Prostate gland (tissue), 2 donors: Measurements from ENCODE around the gene TNRC6C.

ENCODE experiments used
- CTCF ChIP-seq, 4 experiments: fragments of 200-600 bp in 2 of 4; fragments of 450-650 bp in 2 of 4; sonication (generic) in 2 of 4; IDR thresholded peaks; 1 replicate in 3 of 4; 2 replicates in 1 of 4; pipeline ENCODE4 v1.5.1; 2016 to 2019; ENCODE audit warnings: antibody characterized with exemption in 4 of 4, mild to moderate bottlenecking in 2 of 4, moderate library complexity in 2 of 4
- POLR2A ChIP-seq: fragments of 450-650 bp; IDR thresholded peaks from one replicate; pipeline ENCODE4 v1.6.1; 2016; ENCODE audit warnings: antibody characterized with exemption, mild to moderate bottlenecking

- TF ChIP-seq POLR2A (no peak), CTCF (IDR thresholded peaks at IDR 0.05) (peak; percentile 50 to 83 (median 74))
Measured at GRCh38 chr17:78013683-78014467, 55.4 kb downstream of the TNRC6C start.
